Motor neuron (in vitro differentiated cells): ENCODE data around the gene TBCK. TPM values are rescaled to one million over a fixed set of nuclear protein-coding genes. Genes with fewer than 3 reads are reported as not detected.

ENCODE experiments used
- ATAC-seq, 8 experiments: fragments of 200-7000 bp; cut with Tn5 transposase; replicated peaks in 6 of 8; 2 replicates each; pipeline ENCODE4 v1.8.0; 2021; ENCODE audit warnings: mild to moderate bottlenecking in 8 of 8, moderate library complexity in 8 of 8
- H3K27ac ChIP-seq, 2 donors: fragments of 250-450 bp; sonication (Bioruptor Pico); 2 replicates each; pipeline ENCODE4 v1.9.0; 2021; ENCODE audit warnings: antibody characterized with exemption in 2 of 2, mild to moderate bottlenecking in 2 of 2, moderate library complexity in 1 of 2
- H3K4me1 ChIP-seq, 2 donors: fragments of 250-450 bp; sonication (Bioruptor Pico); replicated peaks in 1 of 2; 2 replicates each; pipeline ENCODE4 v1.6.1; 2021; ENCODE audit warnings: antibody characterized with exemption in 2 of 2, mild to moderate bottlenecking in 2 of 2, moderate library complexity in 1 of 2
- H3K4me3 ChIP-seq, 5 donors: fragments of 250-450 bp; sonication (Bioruptor Pico); 2 replicates each; pipeline ENCODE4 v1.9.0; 2021; ENCODE audit warnings: antibody characterized with exemption in 5 of 5, mild to moderate bottlenecking in 5 of 5, moderate library complexity in 4 of 5
- WGBS, 10 experiments: fragments of 450-650 bp; shearing (Covaris generic); methylation state at CpG; one replicate each; pipeline ENCODE4 v1.0.0; 2022; 5-methylcytosine and 5-hydroxymethylcytosine counted together
- in situ Hi-C, 9 experiments: fragments of 400-800 bp; cut with MboI; loops; one replicate each; pipeline ENCODE4 v1.15.0; 2021; ENCODE audit warnings: low sequenced_read_pairs in 9 of 9, low pct_unique_long_range_greater_than_20kb in 2 of 9; ENCODE audit not compliant: unreplicated experiment in 9 of 9
- total RNA-seq, 8 experiments: library from RNA; unstranded; fragments of 300-600 nt; gene quantifications; 2 replicates each; pipeline versions ENCODE4 v1.2.3 to v1.2.4, GENCODE V29; 2022

The TBCK gene
- total RNA-seq, 8 experiments from 2014 or later, result 26.1 to 57.4 (median 38.4) TPM

DNA sequence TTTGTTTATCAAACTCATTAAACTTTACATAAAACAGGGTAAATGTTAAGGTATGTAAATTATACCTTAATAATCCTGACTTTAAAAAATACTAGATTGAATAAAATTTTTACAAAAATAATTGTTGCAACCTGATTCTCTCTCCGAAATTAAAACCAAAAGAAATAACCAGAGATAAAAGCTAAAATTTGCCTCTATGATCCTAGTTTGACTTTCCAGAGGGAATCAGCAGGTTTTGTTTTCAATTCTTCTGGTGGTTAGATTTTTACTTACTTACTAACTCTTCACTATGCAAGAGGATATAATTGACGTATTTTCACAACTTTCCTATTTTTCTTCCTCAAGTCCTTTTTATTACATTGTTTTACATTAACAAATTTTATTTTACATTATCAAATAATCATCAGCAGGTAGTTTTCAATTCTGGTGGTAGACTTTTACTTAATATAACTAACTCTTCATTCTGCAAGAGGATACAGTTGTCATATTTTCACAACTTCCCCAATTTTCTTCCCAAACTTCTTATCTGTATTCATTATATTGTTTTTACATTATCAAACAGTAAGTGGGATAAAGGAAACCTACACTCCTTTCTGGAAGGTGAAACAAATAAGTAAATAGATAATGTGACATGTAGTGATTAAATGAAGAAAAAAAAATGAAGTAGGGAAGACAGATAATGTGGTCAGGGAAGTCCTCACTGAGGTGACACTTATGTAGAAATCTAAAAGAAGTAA, 52.2 kb downstream of the TBCK start:
- H3K4me3 ChIP-seq, result no peak overlapping the region
- in situ Hi-C loops, result no loop called here
- ATAC-seq, result no peak
- H3K27ac ChIP-seq, result no peak overlapping the region
- H3K4me1 ChIP-seq, result no peaks in the 10 kb centered on the region
- 93 to 100% (median 100%) methylated on average over 2 of the region's 2 CpGs for WGBS, 10 experiments

DNA sequence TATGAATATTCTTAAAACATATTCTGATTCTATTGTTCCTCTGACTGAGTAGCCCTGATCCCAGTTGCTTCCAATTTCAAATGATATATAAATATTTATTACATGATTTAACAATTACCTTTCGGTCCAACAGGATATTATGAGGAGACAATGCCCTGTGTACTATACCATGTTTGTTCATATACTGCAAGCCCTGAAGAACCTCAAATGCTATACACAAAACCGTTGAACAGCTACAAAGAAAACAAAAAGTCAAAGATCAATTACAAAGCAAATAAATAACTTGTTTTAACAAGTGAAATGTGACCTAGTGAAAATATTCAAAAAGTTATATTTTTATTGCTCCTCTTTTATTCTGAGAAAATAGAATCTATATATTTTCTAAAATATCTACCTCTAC, 54.0 kb downstream of the TBCK start:
- ATAC-seq, result no peak
- in situ Hi-C loops, result no loop called here
- no peak overlapping the region for H3K4me3 ChIP-seq
- WGBS, 10 experiments, result 30 to 96% (median 93%) methylated on average over 1 to 2 of the region's 2 CpGs; no CpG with 5 or more reads in 1 of the 10 experiments
- H3K27ac ChIP-seq, result no peak overlapping the region
- no peaks in the 10 kb centered on the region for H3K4me1 ChIP-seq

- 56 to 100% (median 77%) methylated on average over 1 to 4 of the region's 4 CpGs for WGBS, 10 experiments
- in situ Hi-C loops, result no loop called here
Observed at GRCh38 chr4:106258145-106259045, 57.6 kb downstream of the TBCK start.

DNA sequence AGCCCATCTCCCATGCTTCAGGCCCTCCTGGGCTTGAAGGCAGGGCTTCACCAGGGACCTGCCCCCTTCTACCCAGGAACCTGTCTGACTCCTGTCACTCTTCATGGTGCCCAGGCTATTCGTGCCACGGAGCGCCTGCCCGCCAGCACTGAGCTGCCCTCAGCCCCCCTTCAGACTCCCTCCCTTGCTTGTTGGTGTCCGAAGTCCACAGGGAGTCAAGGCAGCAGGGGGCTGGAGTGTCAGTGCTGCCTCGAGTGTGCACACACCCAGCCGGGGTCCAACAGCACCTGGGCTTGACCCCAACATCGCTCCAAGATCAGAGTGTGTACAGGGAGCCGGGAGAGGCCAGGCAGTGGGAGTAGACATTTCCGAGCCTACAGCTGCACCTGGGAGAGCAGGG, 59.8 kb downstream of the TBCK start:
- in situ Hi-C loops, result no loop called here
- no peak for ATAC-seq
- 97 to 100% (median 100%) methylated on average over 1 to 6 of the region's 10 CpGs; no CpG with 5 or more reads in 6 of the 10 experiments for WGBS, 10 experiments
- no peaks in the 10 kb centered on the region for H3K4me1 ChIP-seq
- H3K27ac ChIP-seq, result no peak overlapping the region
- no peak overlapping the region for H3K4me3 ChIP-seq

More at GRCh38 chr4:106258145-106259045, 57.6 kb downstream of the TBCK start:
- H3K4me1 ChIP-seq, result no peaks in the 10 kb centered on the region
- no peak overlapping the region for H3K4me3 ChIP-seq
- no peak for ATAC-seq
- H3K27ac ChIP-seq, result no peak overlapping the region

DNA sequence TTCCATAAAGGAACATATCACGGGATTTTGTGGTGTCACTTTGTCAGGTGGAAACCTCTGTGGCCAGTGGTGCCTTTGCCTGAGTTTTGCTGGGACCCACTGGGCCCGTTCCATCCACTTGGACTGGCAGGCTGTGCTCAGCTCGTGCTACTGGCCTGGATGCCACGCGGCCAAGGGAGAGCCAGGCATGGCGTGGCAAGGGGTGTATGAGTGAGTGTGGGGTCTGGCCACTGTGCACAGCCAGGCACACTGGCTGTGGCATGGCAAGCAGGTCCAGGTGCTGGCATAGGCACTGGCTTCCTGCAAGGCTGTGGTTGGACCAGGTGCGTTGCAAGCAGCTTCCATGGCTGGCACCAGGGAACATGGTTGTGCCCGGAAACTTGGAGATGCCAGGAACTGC, 60.8 kb downstream of the TBCK start:
- no peak for ATAC-seq
- 89 to 100% (median 100%) methylated on average over 1 to 5 of the region's 8 CpGs; no CpG with 5 or more reads in 5 of the 10 experiments for WGBS, 10 experiments
- H3K4me1 ChIP-seq, result no peaks in the 10 kb centered on the region
- no peak overlapping the region for H3K27ac ChIP-seq
- H3K4me3 ChIP-seq, result no peak overlapping the region
- in situ Hi-C loops, result no loop called here

DNA sequence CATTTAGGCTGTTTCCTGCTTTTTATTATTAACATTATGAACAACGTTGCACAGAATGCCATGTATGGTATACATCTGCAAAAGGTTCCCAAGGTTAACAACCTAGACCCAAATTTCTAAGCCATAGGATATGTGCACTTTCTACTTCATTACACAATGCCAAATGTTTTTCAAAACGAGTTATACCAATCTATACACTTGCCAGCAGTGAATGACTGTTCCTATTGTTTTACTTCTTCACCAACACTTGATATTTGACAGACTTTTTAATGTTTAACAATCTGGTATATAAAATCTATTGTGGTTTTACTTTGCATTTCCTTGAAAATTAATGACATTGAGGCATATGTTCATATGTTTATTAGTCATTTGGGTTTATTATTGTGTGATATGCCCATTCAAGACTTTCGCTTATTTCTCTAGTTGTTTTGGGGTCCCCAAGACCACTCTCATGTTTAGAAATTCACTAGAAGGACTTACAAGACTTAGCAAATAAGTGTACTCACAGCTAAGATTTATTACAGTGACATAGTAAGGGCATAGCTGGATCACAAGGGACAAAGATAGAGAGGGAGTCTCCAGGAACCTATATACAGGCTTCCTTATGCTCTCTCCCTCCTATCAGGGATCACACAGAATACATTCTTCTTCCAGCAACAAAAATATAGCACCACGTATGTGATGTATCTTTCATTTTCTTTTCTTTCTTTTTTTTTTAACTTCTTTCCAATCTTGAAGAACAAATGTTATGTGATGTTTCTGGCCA, 62.5 kb downstream of the TBCK start:
- WGBS, 10 experiments, result 38 to 100% (median 81%) methylated on average over 1 to 4 of the region's 4 CpGs
- in situ Hi-C loops, result no loop called here
- H3K4me1 ChIP-seq, result no peaks in the 10 kb centered on the region
- no peak overlapping the region for H3K4me3 ChIP-seq
- no peak for ATAC-seq
- H3K27ac ChIP-seq, result no peak overlapping the region

DNA sequence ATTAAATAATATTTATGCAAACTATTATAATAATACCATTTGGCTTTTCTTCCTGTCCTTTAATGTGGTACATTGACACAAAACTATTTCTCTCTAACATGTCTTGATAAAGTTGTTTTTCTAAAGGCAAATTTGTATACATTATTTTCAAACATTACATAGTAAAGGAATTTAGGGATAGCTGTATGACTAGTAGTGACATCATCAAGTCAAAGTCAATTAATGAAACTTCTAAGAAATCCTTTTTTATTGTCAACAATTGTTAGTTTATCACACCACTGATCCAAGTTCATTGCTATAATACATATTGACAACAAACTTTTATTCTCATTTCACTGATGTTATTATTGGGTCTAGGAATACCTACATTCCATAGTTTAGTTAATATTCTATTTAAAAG, 68.4 kb downstream of the TBCK start:
- Histone ChIP-seq H3K4me1 (no peaks in the 10 kb centered on the region), H3K4me3 (no peak overlapping the region), H3K27ac (no peak overlapping the region)
- in situ Hi-C loops, result no loop called here
- ATAC-seq, result no peak

GRCh38 chr4:106246441-106246840, 69.6 kb downstream of the TBCK start:
- no peak for ATAC-seq
- H3K4me3 ChIP-seq, result no peak overlapping the region
- no peak overlapping the region for H3K27ac ChIP-seq
- no peaks in the 10 kb centered on the region for H3K4me1 ChIP-seq
- 75 to 100% (median 100%) methylated on average over 1 of the region's 1 CpG; no CpG with 5 or more reads in 3 of the 10 experiments for WGBS, 10 experiments
- in situ Hi-C loops, result no loop called here

DNA sequence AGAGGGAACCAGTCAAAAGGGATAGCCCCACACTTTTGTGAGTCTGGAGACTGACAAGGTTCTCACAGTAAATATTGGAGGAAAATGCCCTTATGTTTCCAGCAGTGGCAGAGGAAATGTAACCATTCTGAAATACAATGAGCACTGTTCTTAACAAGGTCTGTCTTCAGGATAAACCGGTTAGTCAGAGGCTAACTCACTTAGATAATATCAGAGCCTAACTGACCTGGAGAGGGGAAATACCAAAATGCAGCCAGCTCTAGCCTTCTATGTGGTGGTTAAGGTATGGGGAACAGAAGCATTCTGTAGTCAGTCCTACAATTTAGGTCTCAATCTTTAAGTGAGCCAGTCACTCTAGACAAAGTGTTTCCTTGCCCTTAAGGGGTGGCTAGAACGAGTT, 70.8 kb downstream of the TBCK start:
- 50 to 100% (median 83%) methylated on average over 1 to 2 of the region's 2 CpGs; no CpG with 5 or more reads in 3 of the 10 experiments for WGBS, 10 experiments
- no peak for ATAC-seq
- in situ Hi-C loops, result no loop called here
- Histone ChIP-seq H3K4me1 (no peaks in the 10 kb centered on the region), H3K27ac (no peak overlapping the region), H3K4me3 (no peak overlapping the region)

DNA sequence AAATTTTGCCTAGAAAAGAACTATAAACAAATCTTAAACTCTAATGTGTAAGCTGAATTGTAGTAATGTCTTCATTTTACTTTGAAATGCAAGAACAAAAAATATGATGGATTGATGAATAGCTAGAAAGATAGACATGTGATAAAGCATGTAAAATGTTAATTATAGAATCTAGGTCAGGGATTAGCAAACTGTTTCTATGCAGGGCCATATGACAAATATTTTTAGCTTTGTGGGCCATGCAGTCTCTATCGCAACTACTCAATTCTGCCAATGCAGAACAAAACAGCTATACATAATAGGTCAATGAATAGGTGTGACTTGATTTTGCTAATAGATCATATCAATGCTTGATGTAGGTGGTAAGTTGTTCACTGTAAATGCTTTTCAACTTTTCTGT, 75.3 kb downstream of the TBCK start:
- H3K27ac ChIP-seq, result no peak overlapping the region
- 33 to 100% (median 100%) methylated on average over 1 of the region's 1 CpG; no CpG with 5 or more reads in 3 of the 10 experiments for WGBS, 10 experiments
- in situ Hi-C loops, result no loop called here
- ATAC-seq, result peak in 1 of 8 experiments; percentile 46
- H3K4me3 ChIP-seq, result no peak overlapping the region
- no peaks in the 10 kb centered on the region for H3K4me1 ChIP-seq

- Histone ChIP-seq H3K27ac (no peak overlapping the region), H3K4me3 (no peak overlapping the region), H3K4me1 (no peaks in the 10 kb centered on the region)
- in situ Hi-C loops, result no loop called here
- 20 to 100% (median 62%) methylated on average over 1 to 2 of the region's 2 CpGs; no CpG with 5 or more reads in 3 of the 10 experiments for WGBS, 10 experiments
- ATAC-seq, result peak in 4 of 8 experiments; percentile 48 to 93 (median 84)
Observed at GRCh38 chr4:106238820-106239420, 77.1 kb downstream of the TBCK start.

- H3K4me1 ChIP-seq, result no peaks in the 10 kb centered on the region
- H3K27ac ChIP-seq, result no peak overlapping the region
- H3K4me3 ChIP-seq, result no peak overlapping the region
- no peak for ATAC-seq
- in situ Hi-C loops, result no loop called here
Observed at GRCh38 chr4:106231931-106232330, 84.1 kb downstream of the TBCK start.

DNA sequence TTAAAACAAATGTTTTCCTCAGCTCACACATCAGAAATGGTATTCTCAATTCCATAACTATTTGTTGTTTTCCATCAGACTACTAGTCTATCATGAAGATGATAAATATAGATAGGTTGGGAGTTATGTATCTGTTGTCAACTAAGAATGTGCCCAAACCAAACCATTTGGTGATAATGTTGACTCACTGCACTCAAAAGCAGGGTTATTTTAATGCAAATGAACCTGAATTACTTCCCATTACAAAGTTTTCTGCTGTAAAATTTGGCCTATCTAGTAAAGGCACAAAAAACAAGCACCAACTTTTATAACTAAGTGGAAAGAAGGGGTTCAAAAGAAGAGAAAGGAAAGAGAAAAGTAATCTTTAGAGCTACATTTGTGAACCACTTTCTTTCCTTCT, 93.5 kb downstream of the TBCK start:
- Histone ChIP-seq H3K4me1 (no peaks in the 10 kb centered on the region), H3K27ac (no peak overlapping the region), H3K4me3 (no peak overlapping the region)
- ATAC-seq, result no peak
- in situ Hi-C loops, result no loop called here
